ENCODE measurements around the gene KRT31.
"Not testable (repeated sequence)": the region's sequence is repeated elsewhere in the genome, so short reads cannot be mapped to it uniquely, and the experiment has no call there.

Gene KRT31

GRCh38 chr17:41404024-41404671 is 6.7 kb upstream of the KRT31 start:
- no peak overlapping the region for H3K27ac ChIP-seq
- TF ChIP-seq, protein P1, sequence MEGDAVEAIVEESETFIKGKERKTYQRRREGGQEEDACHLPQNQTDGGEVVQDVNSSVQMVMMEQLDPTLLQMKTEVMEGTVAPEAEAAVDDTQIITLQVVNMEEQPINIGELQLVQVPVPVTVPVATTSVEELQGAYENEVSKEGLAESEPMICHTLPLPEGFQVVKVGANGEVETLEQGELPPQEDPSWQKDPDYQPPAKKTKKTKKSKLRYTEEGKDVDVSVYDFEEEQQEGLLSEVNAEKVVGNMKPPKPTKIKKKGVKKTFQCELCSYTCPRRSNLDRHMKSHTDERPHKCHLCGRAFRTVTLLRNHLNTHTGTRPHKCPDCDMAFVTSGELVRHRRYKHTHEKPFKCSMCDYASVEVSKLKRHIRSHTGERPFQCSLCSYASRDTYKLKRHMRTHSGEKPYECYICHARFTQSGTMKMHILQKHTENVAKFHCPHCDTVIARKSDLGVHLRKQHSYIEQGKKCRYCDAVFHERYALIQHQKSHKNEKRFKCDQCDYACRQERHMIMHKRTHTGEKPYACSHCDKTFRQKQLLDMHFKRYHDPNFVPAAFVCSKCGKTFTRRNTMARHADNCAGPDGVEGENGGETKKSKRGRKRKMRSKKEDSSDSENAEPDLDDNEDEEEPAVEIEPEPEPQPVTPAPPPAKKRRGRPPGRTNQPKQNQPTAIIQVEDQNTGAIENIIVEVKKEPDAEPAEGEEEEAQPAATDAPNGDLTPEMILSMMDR (conservative IDR thresholded peaks at IDR 0.05), result no peak
- no peak for TF ChIP-seq ZFX (IDR thresholded peaks at IDR 0.05)

GRCh38 chr17:41403404-41404023 is 6.1 kb upstream of the KRT31 start:
- no peak for TF ChIP-seq ZFX (IDR thresholded peaks at IDR 0.05)
- TF ChIP-seq, protein P1 (conservative IDR thresholded peaks at IDR 0.05), result no peak
- no peak overlapping the region for H3K27ac ChIP-seq

- no peak for TF ChIP-seq ZFX (IDR thresholded peaks at IDR 0.05)
- TF ChIP-seq, protein P1 (conservative IDR thresholded peaks at IDR 0.05), result no peak
- H3K27ac ChIP-seq, result no peak overlapping the region
Measured at GRCh38 chr17:41402161-41402560, 4.8 kb upstream of the KRT31 start.

GRCh38 chr17:41396340-41396739 is 1.1 kb downstream of the KRT31 start:
- H3K27ac ChIP-seq, result no peak overlapping the region
- TF ChIP-seq, protein P1 (conservative IDR thresholded peaks at IDR 0.05), result no peak
- no peak for TF ChIP-seq ZFX (IDR thresholded peaks at IDR 0.05)

- no peak for TF ChIP-seq ZFX (IDR thresholded peaks at IDR 0.05)
- TF ChIP-seq, protein P1 (conservative IDR thresholded peaks at IDR 0.05), result no peak
- no peak overlapping the region for H3K27ac ChIP-seq
Measured at GRCh38 chr17:41395611-41396010, 1.8 kb downstream of the KRT31 start.

DNA sequence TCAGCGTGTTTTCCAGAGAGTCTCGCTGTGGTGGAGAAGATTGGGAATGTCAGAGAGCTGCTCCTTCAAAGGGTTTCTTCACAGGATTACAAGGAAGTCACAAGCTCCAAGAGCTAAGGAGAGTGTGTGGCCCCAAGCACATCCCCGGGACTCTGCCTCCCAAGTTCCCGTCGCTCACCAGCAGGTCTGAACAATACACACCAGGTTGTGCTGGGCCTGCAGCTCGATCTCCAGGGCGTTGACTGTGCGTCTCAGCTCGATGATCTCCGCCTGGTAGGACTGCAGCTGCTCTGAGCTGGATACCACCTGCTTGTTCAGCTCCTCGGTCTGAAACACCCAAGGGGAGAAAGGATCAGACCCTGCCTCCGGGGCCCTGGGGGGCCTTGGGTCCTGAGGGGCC is 2.4 kb downstream of the KRT31 start:
- H3K27ac ChIP-seq, result not testable (repeated sequence)

DNA sequence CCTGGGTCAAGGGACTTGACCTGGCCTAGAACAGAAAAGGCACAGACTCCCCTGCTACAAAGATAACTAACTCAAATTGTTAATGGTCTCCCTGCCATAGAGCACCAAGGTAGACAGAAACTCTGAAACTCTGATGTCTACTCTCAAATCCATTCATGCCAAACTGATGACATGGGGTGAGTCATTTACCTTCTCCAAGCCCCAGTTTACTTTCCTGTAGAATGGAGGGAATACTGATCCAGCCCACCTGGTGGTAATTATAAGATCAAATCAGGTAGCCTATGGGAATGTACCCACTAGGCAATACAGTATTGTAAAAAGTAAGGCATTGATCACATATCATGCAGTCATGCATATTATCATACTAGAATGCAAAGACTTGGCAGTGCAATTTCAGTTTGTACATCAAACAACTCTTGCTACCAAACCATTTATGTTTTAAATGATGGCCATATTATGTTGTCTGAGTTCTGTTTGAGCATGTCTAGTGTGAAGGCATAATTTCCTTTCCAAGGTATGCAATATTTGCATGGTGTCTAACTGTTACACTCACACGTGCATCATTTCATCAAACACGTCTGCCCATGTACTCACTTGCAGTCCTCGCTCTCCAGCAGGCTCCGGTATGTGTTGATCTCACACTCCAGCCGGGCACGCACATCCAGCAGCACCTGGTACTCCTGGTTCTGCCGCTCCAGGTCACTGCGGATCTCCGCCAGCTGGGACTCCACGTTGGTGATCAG is 3.0 kb downstream of the KRT31 start:
- no peak overlapping the region for H3K27ac ChIP-seq
- TF ChIP-seq ZFX (IDR thresholded peaks at IDR 0.05), result no peak
- TF ChIP-seq, protein P1 (conservative IDR thresholded peaks at IDR 0.05), result no peak
